Stimulated activated CD4-positive, alpha-beta T cell treated with anti-CD3 and anti-CD28 coated beads, Interleukin-15, amount 100 ng/mL, for 48 hours (primary cell): ENCODE data around the gene ZBTB1.
"Not testable (repeated sequence)": the region's sequence is repeated elsewhere in the genome, so short reads cannot be mapped to it uniquely, and the experiment has no call there.

Experiments
- DNase-seq, 2 donors: peaks; one replicate each; pipeline ENCODE4 v3.0.0-alpha.2; 2020; ENCODE audit warnings: low read depth in 2 of 2

The ZBTB1 gene

GRCh38 chr14:64531567-64531966 is 27.0 kb downstream of the ZBTB1 start:
- DNase-seq = no peak

GRCh38 chr14:64536488-64537245 is 32.1 kb downstream of the ZBTB1 start:
- DNase-seq = no peak

- peak; percentile 92 to 94 for DNase-seq
These were observed 35.9 kb downstream of the ZBTB1 start, which contains the start of gene HSPA2 for GRCh38 chr14:64540208-64541202. TSS of gene HSPA2 (plus strand) at chr14:64540741. CDS start at chr14:64540850, 109 bp downstream.

GRCh38 chr14:64541261-64541971 is 36.8 kb downstream of the ZBTB1 start:
- no peak for DNase-seq

- DNase-seq = no peak
These were observed 37.6 kb downstream of the ZBTB1 start for GRCh38 chr14:64541972-64542835.

GRCh38 chr14:64542836-64543201 is 38.2 kb downstream of the ZBTB1 start:
- no peak for DNase-seq

- no peak for DNase-seq
These were observed 40.2 kb downstream of the ZBTB1 start for GRCh38 chr14:64544607-64545312.

GRCh38 chr14:64549016-64549415 is 44.4 kb downstream of the ZBTB1 start:
- no peak for DNase-seq

- DNase-seq = no peak
These were observed 45.4 kb downstream of the ZBTB1 start, which contains the start of gene PPP1R36 for GRCh38 chr14:64549791-64550620. TSS of gene PPP1R36 (plus strand) at chr14:64549961. CDS start at chr14:64549998, 37 bp downstream.

GRCh38 chr14:64550621-64551333 is 46.2 kb downstream of the ZBTB1 start:
- no peak for DNase-seq

- DNase-seq = no peak
These were observed 50.0 kb downstream of the ZBTB1 start for GRCh38 chr14:64554556-64554955.

GRCh38 chr14:64556526-64556925 is 52.0 kb downstream of the ZBTB1 start:
- DNase-seq = no peak

GRCh38 chr14:64558216-64558615 is 53.6 kb downstream of the ZBTB1 start:
- DNase-seq = not testable (repeated sequence)

- DNase-seq = no peak
These were observed 57.1 kb downstream of the ZBTB1 start for GRCh38 chr14:64561631-64562030.

- DNase-seq = no peak
These were observed 57.9 kb downstream of the ZBTB1 start for GRCh38 chr14:64562436-64562835.

GRCh38 chr14:64563696-64564095 is 59.1 kb downstream of the ZBTB1 start:
- DNase-seq = no peak

- no peak for DNase-seq
These were observed 62.1 kb downstream of the ZBTB1 start for GRCh38 chr14:64566651-64567122.

- no peak for DNase-seq
These were observed 64.6 kb downstream of the ZBTB1 start for GRCh38 chr14:64569138-64569631.
